GM21423 (cell line): ENCODE data around the gene MRPS18A.
A peak's percentile ranks its signal among the peaks of the same experiment; 100 is the strongest.
"Not testable (repeated sequence)": the region's sequence is repeated elsewhere in the genome, so short reads cannot be mapped to it uniquely, and the experiment has no call there.

Source experiments
- ATAC-seq: cut with Tn5 transposase; IDR thresholded peaks from one replicate; pipeline ENCODE4 v1.9.1; 2021; ENCODE audit warnings: mild to moderate bottlenecking, moderate library complexity; ENCODE audit not compliant: unreplicated experiment

The MRPS18A gene

DNA sequence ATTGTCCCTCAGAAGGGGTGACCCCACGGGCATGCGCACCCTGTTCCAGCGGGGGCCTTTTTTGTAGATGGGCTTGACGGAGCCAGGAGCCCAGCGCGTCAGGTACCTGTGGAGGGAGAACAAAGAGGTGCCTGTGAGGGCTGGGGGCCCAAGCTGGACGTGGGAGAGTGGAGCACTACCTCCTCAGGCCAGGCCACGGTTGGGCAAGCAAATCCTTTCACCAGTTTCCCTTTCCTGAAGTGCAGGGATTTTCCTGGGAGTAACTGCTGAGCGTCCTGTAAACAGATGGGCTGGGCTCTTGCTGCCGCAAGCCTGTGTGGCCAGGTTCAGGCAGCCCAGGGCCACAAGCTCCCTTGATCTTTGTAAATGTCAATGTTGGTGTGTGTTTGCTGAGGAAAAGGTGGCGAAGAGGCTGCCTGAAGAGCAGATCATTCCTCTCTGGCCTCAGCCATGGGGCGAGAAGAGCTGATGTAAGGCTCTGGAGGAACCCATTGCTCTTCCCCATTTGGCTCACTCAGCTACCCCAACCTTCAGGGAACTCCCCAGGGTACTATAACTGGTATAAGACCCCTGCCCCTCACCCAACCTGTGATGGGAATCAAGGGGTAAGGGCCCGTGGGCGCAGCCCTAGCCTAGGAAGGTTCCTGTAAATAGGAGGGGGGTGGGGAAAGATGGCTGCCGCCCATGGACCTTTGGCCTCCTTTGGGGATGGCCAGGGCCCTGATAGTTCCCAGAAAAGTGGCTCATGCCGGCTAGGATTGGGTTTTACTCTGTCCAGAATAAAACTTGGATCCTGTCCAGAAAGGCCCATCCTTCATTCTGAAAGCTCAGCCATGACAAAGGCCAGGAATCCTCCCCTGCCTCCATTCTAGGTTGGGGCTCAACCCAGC, 15.5 kb downstream of the MRPS18A start:
- ATAC-seq = no peak

DNA sequence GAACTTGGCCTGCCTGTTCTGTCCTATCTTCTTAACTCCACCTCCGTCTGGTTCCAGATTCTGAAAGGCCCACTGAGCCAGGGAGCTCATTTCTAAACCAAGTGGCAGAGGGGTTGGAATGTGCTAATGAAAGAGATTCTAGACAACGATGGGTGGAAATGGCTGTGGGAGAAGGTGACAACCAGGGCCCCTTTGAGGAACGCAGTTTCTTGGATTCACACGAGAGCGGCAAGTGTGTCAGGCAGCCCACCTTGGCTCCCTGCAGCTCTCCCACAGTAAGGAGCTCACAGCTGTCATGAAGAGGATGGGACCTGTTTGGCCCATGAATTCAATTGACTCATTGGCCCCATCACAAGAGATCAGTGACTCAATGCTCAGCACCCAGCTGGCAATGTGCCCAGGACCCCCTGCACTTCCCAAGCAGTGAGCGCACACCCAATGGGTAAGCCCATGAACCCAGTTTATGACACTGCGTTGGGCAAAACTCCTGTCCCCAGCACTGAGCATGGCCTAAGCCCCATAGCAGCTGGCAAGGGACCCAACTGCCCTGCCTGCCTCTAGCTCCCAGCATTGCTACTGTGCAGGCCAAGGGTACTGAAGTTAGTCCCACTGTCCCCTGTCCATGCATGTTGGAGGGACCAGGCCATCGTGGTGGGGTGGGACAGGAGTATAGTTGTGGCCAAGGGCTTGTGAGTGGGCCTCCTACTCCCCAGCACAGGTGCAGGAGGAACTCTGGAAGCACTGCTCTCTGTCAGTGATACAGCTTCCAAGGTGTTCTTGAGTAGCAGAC, 16.4 kb downstream of the MRPS18A start:
- no peak for ATAC-seq

DNA sequence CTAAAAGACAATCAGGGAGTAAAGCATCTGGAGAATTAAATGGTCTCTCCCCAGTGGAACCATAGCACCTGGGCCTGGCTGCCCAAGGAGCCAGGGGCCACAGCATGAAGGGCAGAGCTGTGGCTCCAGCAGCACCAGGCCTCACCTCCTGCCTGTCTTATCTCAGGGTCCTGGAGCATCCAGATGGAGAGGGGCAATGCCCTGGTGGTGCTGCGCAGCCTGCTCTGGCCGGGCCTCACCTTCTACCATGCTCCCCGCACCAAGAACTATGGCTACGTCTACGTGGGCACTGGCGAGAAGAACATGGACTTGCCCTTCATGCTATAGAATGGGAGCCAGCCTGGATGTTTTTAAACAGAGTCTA, 17.0 kb downstream of the MRPS18A start:
- no peak for ATAC-seq

DNA sequence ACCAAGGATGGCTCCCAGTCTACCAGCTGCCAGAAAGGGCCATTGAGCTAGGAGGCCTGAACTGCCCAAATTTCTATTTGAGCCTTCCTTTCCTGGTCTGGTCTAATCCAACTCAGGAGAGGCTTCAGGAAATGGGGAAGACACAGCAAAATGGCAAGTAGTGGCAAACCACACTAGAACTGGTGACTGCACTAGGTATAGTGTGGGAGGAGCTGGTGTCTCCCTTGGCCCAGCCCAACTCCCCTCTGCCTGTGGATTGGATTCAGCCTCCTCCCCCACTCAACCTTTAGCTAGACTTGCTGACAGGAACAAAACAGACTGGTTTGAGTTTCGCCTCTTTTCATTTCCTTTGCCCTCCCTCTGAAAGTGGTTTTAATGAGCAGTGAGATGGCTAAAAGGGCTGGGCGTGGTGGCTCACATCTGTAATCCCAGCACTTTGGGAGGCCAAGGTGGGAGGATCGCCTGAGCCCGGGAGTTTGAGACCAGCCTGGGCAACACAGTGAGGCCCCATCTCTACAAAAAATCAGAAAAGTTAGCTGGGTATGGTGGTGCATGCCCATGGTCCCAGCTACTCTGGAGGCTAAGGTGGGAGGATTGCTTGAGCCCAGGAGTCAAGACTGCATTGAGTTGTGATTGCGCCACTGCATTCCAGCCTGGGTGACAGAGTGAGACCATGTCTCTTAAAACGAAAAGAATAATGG, 17.5 kb downstream of the MRPS18A start:
- no peak for ATAC-seq

DNA sequence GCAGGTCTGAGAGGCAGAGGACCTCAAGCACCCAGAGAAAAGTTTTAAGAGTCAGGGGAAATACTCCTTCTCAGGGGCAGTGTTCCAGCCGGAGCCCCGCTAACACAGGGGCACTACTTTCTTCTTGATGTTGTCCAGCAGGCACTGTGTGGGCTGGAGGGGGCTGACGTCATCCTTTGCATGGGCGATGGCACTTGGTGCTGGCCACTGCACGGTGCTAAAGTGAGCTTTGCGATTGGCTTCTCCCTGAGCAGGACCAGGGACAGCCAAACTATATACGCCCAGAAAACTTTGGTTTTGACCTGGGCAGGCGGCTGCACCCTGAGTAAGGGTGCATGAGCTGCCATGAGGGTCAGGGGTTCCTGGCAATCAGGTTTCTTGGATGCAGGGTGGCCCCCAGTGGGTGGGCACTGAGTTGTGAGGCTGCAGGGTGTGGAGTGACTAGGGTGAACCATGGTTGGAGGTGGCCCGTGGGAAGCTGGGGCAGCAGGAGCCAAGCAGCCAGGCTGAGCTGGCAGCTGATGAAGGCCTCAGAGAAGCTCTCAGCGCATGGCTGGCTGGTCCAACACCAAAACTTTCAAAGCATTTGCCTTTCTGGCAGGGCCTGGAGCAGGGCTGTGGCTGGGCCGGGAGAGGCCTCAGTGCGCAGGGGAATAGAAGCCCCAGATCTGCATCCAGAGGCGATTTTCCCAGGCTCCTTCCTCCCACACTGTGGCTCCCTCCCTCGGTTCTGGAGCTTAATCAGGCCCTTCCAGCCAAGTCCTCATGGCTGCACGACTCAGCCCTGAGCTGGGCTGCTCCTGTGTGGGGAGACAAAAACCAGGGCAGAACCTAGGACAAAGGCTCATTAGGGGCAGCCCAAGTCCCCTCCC, 18.3 kb downstream of the MRPS18A start:
- no peak for ATAC-seq

DNA sequence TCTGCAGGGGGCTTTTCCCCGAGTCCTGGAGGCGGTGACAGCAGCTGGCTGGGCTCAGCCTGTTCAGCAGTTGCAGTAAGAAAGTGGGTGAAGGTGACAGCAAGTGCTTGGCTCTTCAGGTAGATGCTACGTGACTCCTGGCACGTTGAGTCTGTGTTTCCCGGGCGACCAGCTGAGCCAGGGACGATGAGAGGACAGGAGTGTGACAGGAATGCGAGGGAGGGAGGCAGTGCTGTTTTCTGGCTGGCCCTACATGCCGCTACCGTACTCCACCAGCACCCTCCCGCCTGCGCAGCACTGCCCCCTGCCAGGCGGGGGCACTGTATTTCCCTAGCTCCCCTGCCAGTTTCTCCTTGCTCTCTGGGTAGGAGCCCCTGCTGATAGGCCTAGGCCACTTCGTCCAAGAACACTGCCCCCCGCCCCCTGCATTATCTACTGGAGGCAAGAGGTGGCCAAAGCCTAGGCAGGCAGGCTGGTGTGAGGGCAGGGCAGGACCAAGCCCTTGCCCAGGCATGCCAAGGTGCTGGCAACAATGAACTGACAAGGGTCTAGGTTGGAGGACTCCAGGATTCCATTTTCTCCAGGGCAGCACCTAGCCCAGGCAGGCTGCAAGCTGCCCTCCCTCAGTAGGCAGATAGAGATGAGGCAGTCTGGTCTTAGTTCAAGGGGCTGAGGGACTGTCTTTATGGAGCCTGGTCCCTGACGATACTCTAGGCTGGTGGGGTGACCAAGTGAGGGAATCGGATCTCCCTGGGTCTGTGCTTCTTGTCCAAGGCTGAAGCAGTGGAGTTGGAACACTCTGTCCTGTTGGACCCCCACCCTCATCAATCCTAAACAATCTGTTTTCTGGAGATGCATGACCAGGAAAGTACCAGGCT, 19.2 kb downstream of the MRPS18A start:
- ATAC-seq = peak; percentile 48

DNA sequence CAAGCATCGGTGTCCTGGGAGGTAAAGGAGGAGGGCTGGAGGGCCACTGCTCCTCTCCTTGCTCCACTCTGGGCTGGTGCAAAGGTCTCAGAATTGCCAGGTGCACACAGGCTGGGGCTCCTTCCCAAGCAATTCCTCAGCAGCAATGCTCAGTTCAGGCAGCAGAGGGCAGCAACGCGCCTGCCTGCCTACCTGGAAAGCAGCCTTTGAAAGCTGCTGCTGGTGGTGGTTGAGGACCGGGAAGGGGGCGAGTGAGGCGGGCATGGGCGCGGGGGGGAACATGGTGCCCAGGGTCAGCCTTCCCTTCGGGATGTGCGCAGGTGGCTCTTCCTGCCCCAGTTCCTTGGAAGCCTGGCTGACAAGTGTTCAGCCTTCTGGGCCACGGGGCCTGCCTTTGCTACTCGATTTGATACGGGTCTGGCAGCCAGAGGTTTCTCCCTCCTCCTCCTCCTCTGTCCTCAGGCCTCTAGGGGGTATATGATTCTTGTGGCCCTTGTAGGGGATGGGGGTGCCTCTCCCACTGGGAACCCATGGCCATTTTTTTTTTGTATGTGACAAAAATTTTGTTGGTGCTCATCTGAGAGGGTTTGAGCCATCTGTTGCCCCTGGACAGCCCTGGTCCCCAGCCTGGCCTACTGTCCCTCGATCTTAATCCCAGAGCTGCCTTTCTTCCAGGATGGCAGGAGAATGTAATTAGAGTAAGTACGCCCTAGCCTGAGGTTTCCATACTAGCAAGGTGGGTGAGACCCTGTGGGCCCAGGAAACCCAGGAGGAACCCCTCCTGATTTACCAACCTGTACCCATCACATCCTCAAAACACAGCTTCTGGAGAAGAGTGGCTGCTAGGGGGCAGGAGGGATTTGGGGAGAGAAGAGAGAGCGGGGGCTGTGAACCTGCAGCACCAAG, 20.1 kb downstream of the MRPS18A start:
- peak; percentile 38 for ATAC-seq

DNA sequence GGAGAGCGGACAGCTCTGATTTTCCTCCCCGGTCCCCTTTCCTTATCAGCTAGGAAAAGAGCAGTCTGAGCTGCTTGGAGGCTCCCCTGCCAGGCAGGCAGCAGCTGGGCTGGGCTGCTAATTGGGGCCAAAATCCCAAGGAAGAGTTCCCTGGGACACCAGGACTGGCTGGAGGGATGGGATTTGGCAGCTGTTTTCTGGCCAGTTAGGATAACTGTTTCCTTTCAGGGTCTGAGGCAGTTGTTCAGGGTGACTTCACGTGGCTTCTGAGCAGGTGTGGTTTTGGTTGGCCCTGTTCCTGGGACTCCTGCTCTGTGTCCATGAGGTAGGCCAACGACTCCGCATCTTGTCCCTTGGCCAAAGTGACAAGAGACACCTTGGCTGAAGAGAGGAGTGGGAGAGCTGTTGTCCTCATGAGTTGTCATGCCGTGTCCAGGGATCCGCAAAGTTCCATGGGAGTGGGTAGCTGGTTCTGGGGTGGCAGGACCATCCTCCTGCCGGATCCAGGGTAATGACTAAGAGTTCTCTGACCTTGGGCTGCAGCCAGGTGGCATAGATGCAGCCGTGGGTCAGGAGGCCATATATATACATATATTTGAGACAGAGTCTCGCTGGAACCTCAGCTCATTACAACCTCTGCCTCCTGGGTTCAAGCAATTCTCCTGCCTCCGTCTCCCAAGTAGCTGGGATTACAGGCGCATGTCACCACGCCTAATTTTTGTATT, 21.2 kb downstream of the MRPS18A start:
- ATAC-seq = no peak

DNA sequence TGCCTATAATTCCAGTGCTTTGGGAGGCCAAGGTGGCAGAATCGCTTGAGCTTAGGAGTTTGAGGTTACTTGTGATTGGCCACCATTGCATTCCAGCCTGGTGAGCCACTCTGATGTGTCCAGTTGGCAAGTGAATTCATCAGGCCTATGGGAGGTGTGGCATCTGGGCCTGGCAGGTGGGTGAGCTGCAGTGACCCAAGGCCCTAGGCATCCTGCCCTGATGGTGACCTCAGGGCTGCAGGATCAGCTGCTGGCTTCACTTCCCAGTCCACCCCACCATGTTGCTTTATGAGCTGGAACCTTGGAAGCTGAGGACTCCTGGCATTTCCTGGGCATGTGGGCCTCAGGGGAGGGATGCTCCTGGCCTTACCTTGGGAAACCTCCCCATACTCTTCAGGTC, 22.2 kb downstream of the MRPS18A start:
- ATAC-seq = no peak

DNA sequence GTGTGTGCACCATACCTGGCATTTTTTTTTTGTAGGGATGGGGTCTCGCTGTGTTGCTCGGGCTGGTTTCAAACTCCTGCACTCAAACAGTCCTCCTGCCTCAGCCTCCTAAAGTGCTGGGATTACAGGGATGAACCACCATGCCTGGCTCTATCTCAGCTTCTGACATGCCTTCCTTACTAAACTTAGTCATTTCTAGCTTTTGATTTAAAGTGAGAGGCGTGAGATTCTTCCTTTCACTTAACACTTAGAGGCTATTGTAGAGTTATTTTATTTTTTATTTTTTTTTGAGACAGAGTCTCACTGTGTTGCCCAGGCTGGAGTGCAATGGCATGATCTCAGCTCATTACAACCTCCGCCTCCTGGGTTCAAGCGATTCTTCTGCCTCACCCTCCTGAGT, 24.6 kb downstream of the MRPS18A start:
- not testable (repeated sequence) for ATAC-seq

DNA sequence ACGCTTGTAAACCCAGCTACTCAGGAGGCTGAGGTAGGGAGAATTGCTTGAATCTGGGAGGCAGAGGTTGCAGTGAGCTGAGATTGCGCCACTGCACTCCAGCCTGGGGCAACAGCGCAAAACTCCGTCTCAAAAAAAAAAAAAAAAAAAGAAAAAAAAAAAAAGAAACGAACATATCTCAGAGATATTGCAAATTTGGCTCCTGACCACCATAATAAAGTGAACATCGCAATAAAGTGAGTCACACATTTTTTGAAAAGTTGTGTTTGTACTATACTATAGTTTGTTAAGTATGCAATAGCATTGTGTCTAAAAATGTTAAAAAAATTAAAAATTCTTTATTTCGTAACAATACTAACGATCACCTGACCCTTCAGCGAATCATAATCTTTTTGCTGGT, 29.4 kb downstream of the MRPS18A start:
- no peak for ATAC-seq

DNA sequence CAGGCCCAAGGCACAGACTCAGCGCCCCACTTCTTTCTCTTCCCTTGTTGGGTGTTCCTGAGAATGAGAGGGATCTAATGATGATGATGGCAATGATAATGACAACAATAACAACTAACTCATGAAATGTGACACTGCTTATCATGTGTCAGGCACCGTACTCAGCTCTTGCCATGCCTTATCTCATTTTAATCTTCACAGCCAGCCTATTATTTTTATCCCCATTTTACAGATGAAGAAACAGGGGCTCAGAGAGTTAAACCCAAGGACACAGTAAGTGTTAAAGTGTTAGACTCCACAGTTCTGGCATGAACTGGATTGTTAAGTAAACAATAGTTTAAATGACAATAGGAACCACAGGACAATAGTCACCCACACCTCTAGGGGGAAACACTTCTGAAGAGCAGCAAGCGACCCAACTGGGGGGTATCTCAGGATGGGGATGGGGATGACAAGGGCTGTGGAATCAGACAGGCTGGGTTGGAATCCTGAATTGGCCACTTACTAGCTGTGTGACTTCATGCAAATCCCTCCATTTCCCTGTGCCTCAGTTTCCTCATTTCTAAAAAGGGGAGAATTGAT, 30.3 kb downstream of the MRPS18A start:
- no peak for ATAC-seq

DNA sequence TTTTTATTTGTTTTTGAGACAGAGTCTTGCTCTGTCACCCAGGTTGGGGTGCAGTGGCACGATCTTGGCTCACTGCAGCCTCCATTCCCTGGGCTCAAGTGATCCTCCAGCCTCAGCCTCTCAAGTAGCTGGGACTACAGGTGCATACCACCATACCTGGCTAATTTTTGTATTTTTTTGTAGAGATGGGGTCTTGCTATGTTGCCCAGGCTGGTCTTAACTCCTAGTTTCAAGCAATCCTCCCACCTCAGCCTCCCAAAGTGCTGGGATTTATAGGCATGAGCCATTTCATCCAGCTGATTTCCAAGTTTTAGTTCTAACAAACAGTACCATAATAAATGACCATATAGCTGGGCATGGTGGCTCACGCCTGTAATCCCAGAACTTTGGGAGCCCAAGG, 34.8 kb downstream of the MRPS18A start:
- not testable (repeated sequence) for ATAC-seq

DNA sequence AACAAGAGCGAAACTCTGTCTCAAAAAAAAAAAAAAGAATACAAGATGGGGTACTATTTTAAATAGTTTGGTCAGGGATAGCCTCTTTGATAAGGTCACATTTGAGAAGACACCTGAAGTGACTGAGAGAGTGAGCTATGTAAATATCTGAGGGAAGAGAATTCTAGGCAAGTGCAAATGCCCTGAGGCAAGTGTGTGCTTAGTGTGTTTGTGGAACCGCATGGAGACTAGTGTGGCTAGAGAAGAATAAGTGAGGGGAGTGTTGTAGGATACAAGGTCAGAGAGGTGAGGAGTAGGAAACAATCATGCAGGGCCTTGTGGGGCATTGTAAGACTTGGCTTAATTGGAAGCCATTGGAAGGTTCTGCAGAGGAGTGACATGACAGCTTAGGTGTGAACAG, 39.3 kb downstream of the MRPS18A start:
- no peak for ATAC-seq

DNA sequence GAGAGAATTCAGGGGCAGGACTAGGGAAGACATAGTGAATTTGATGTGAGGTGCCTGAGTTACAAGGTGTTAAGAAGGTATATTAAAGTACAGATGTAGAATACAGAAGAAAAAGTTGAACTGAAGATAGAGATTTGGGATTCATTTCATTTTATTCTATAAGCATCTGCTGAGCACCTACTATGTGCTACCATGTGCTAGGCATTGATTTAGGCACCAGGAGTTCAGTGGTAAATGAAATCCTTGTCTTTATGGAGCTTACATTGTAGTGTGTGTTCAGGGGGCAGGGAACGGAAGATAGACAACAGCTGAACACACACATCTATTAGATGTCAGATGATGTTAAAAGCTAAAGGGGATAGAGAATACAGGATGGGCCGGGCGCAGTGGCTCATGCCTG, 40.0 kb downstream of the MRPS18A start:
- ATAC-seq = no peak

DNA sequence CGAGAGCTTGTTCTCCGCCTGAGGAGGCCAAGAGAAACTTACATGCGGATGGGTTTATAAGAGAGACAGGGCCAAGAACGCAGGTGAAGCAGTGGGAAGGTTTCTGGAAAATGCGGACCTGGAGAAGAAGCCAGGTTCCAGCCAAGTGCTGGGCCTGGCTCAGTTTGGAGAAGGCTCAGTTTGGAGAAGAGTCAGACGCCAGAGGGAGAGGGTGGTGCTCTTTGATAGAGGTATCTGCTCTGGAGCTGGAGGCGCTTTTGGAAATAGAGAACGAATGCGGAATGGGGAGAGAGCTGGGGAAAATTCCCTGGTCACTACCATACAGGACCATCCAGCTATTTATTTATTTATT, 42.0 kb downstream of the MRPS18A start:
- no peak for ATAC-seq

DNA sequence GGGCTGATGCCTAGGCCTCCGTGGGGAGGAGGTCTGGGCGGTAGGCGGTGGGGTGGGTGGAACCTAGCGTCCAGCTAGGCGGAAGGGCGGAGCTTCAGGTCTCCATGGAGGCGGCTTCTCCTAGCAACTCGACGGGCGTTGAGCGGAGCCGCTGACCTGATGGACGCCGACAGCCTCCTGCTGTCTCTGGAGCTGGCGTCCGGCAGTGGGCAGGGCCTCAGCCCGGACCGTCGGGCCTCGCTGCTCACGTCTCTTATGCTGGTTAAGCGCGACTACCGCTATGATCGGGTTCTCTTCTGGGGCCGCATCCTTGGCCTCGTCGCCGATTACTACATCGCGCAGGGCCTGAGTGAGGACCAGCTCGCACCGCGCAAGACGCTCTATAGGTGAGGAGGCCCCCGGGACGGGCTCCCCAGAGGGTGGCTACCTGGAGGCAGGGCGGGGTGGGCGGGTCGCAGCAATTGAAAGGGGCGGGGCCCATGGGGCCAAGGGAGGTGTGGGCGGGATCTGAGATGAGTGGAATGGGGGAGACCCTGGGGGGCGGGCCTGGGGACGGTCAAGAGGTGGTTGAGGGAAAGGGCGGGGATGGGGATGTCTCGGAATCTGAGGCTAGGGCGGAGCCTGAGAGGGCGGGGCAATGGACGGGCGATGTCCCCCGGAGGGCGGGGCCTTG, 42.5 kb downstream of the MRPS18A start, which contains the start of gene RSPH9:
Gene RSPH9 (plus strand): TSS at position 97 of the 673 bp plus-strand sequence. CDS start 63 bp downstream, at position 160.
- peak; percentile 66 for ATAC-seq
